ENCODE measurements around the gene RFX3. TPM values are rescaled to one million over a fixed set of nuclear protein-coding genes. Genes with fewer than 3 reads are reported as not detected.

Gene RFX3
- total and polyA plus RNA-seq, 2 of the 13 experiments (the other 11 are each of a cell fraction or from before 2014, with no cell fraction given) = 2.7 to 5.3 TPM

- TF ChIP-seq ZHX2 (IDR thresholded peaks at IDR 0.05; ENCODE audit: low read depth) (no peak), ZHX2 (CRISPR knock-in tag; IDR thresholded peaks at IDR 0.05; ENCODE audit: borderline replicate concordance) (no peak), FOSL2 (CRISPR knock-in tag; IDR thresholded peaks at IDR 0.05) (peak; percentile 90), GABPA (IDR thresholded peaks at IDR 0.05; ENCODE audit: low read depth, low read length) (no peak), GABPA (CRISPR knock-in tag; IDR thresholded peaks at IDR 0.05; ENCODE audit: low read depth) (no peak; the same call in 1 of the 2 replicates), ZBTB8A (CRISPR knock-in tag; IDR thresholded peaks at IDR 0.05; ENCODE audit: borderline replicate concordance, low read depth) (no peak), IKZF1 (IDR thresholded peaks at IDR 0.05) (no peak), ZNF430 (CRISPR knock-in tag; IDR thresholded peaks at IDR 0.05) (no peak), CREB3 (CRISPR knock-in tag; IDR thresholded peaks at IDR 0.05) (no peak), TEF (CRISPR knock-in tag; IDR thresholded peaks at IDR 0.05) (no peak), SNAPC2 (CRISPR knock-in tag; IDR thresholded peaks at IDR 0.05) (no peak), DZIP1 (CRISPR knock-in tag; IDR thresholded peaks at IDR 0.05) (no peak), ARID5B (CRISPR knock-in tag; IDR thresholded peaks at IDR 0.05) (peak; percentile 87)
- TF ChIP-seq, protein P1, sequence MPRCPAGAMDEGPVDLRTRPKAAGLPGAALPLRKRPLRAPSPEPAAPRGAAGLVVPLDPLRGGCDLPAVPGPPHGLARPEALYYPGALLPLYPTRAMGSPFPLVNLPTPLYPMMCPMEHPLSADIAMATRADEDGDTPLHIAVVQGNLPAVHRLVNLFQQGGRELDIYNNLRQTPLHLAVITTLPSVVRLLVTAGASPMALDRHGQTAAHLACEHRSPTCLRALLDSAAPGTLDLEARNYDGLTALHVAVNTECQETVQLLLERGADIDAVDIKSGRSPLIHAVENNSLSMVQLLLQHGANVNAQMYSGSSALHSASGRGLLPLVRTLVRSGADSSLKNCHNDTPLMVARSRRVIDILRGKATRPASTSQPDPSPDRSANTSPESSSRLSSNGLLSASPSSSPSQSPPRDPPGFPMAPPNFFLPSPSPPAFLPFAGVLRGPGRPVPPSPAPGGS (CRISPR knock-in tag; IDR thresholded peaks at IDR 0.05) = no peak
These were observed 182.1 kb downstream of the RFX3 start (continued) for GRCh38 chr9:3343671-3344070.

Measured in HepG2 (cell line).